Right atrium auricular region (tissue), 2 donors: ENCODE measurements around the gene TNIP2. TPM values are rescaled to one million over a fixed set of nuclear protein-coding genes. Genes with fewer than 3 reads are reported as not detected.

Source experiments
- DNase-seq: peaks from one replicate; pipeline ENCODE4 v3.0.0-alpha.2; 2019; ENCODE audit warnings: low spot score
- H3K27ac ChIP-seq, 2 donors: fragments of 200-600 bp; sonication (generic); 1 replicate in 1 of 2; 2 replicates in 1 of 2; pipeline ENCODE4 v1.5.1; 2016 to 2019
- H3K27me3 ChIP-seq, 2 donors: fragments of 200-600 bp; sonication (generic); one replicate each; pipeline versions ENCODE4 v1.5.1 to v1.6.0; 2017 to 2019
- H3K36me3 ChIP-seq: fragments of 200-600 bp; sonication (generic); one replicate; pipeline ENCODE4 v1.5.1; 2016
- H3K4me1 ChIP-seq, 2 donors: fragments of 200-600 bp; sonication (generic); one replicate each; pipeline versions ENCODE4 v1.5.1 to v1.6.0; 2017 to 2019
- H3K4me3 ChIP-seq, 2 donors: fragments of 200-600 bp; sonication (generic); 1 replicate in 1 of 2; 2 replicates in 1 of 2; pipeline ENCODE4 v1.5.1; 2017 to 2019; ENCODE audit warnings: mild to moderate bottlenecking in 1 of 2, moderate library complexity in 1 of 2
- H3K9me3 ChIP-seq, 2 donors: fragments of 200-600 bp; sonication (generic); one replicate each; pipeline ENCODE4 v1.5.1; 2019
- total RNA-seq, 2 donors: library from RNA; depleted of rRNA; stranded (reverse); fragments of >200 nt; gene quantifications; one replicate each; pipeline ENCODE4 v1.1.0, GENCODE V29; 2016
- TF ChIP-seq, protein P1 (sequence below), 2 donors: fragments of 200-600 bp; sonication (generic); IDR thresholded peaks; one replicate each; pipeline ENCODE4 v1.5.1; 2019; ENCODE audit warnings: antibody characterized with exemption in 2 of 2

Gene TNIP2, protein sequence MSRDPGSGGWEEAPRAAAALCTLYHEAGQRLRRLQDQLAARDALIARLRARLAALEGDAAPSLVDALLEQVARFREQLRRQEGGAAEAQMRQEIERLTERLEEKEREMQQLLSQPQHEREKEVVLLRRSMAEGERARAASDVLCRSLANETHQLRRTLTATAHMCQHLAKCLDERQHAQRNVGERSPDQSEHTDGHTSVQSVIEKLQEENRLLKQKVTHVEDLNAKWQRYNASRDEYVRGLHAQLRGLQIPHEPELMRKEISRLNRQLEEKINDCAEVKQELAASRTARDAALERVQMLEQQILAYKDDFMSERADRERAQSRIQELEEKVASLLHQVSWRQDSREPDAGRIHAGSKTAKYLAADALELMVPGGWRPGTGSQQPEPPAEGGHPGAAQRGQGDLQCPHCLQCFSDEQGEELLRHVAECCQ
- total RNA-seq, result 10 to 100 TPM; 28.0 to 45.8 TPM

DNA sequence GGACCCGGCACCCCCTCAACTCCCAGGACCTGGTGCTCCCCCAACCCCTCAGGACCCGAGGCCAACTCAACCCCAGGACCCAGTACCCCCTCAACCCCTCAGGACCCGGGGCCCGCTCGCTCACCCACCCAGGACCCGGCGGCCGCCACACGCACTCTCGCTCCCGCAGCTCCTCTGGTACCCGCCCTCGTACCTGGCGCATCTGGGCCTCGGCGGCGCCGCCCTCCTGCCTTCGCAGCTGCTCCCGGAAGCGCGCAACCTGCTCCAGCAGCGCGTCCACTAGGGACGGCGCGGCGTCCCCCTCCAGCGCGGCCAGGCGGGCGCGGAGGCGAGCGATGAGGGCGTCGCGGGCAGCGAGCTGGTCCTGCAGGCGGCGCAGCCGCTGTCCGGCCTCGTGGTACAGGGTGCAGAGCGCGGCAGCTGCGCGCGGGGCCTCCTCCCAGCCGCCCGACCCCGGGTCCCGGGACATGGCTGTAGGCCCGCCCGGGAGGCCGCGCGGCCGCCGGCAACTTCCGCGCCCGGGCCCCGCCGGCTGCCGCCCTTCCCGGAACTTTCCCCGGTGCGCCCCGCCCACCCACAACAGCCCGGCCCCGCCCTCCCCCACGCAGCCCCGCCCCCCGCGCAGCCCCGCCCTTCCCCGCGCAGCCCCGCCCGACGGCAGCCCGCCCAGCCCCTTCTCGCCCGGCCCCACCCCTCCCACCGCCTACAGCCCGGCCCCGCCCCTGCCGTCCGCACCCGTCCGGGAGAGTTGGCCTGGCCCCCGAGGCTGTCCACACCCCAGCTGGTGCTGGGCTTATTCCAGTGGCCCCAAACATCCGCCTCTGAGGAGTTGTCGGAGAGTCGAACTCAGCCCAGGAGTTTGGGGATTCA lies at the start of gene TNIP2:
Gene TNIP2 (minus strand): TSS at position 516 of the 870 bp plus-strand sequence. CDS start 47 bp downstream, at position 469.
- Histone ChIP-seq H3K4me1 (peaks cover 0 to 28% of the 10 kb centered on the region in 2 donors), H3K4me3 (peak within 1 kb of the TSS; percentile 64 to 86), H3K27ac (peak within 1 kb of the TSS; percentile 79 to 83), H3K36me3 (no peaks in the 10 kb centered on the region), H3K27me3 (no peaks in the 10 kb centered on the region), H3K9me3 (no peaks in the 10 kb centered on the region)
- peak; percentile 91 for DNase-seq
- TF ChIP-seq, protein P1, sequence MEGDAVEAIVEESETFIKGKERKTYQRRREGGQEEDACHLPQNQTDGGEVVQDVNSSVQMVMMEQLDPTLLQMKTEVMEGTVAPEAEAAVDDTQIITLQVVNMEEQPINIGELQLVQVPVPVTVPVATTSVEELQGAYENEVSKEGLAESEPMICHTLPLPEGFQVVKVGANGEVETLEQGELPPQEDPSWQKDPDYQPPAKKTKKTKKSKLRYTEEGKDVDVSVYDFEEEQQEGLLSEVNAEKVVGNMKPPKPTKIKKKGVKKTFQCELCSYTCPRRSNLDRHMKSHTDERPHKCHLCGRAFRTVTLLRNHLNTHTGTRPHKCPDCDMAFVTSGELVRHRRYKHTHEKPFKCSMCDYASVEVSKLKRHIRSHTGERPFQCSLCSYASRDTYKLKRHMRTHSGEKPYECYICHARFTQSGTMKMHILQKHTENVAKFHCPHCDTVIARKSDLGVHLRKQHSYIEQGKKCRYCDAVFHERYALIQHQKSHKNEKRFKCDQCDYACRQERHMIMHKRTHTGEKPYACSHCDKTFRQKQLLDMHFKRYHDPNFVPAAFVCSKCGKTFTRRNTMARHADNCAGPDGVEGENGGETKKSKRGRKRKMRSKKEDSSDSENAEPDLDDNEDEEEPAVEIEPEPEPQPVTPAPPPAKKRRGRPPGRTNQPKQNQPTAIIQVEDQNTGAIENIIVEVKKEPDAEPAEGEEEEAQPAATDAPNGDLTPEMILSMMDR (IDR thresholded peaks at IDR 0.05), result peak in 1 of 2 donors; percentile 57

DNA sequence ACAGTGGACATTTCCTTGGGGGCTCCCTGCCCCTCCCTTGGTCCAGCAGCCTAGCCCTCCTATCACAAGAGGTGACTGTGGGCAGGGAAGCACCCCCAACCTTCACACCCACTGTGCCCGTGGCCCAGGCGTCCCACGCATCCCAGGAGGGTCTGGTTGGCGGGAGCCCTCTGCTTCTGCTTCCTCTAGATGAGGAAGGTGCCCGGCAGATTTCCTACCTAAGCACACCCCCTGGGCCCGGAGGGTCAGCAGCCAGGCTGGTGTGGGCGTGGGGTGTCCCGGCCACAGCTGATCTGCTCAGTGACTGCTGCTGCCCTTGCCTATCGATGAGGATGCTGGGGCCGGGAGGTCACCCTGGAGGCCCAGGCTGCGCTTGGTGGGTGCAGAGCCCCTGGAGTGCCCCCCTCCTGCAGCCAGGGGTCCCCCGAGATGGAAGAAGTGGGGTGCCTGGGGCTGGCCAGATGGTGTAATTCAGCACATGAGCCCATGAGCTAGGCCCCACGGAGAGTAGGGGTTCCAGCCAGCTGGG lies 48.9 kb upstream of the TNIP2 start:
- Histone ChIP-seq H3K4me3 (no peak overlapping the region), H3K27me3 (no peaks in the 10 kb centered on the region), H3K27ac (peak overlapping the region; percentile 54 to 64), H3K36me3 (no peaks in the 10 kb centered on the region), H3K4me1 (peaks cover 0 to 93% of the 10 kb centered on the region in 2 donors), H3K9me3 (no peaks in the 10 kb centered on the region)
- DNase-seq, result no peak
- TF ChIP-seq, protein P1 (IDR thresholded peaks at IDR 0.05), result no peak

DNA sequence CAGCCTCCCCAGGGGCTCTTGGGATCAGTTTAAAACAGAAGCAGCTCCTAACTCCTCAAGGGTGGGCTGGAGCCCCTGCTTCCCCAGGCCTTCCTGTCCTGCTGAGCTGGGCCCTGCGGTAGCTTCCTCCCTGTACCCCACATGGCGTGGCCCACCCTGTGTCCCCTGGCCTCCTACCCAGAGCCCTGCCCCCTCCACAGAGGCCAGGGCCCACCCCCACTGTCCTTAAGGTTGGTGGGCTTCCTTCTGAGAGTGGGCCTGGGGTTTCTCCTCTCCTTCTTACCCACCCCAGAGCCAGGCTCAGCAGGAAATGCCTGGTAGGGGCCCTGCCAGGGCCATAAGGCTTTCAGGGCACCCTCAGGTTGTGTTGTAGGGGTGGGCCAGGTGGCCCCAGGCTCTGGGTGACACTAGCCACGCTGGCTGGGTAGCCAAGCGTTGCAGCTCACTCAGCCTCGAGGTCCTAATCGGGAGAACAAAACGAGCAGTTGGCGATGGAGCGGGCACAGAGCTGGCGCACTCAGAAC lies 48.4 kb upstream of the TNIP2 start:
- Histone ChIP-seq H3K27ac (peak overlapping the region; percentile 30 to 54), H3K27me3 (no peaks in the 10 kb centered on the region)

DNA sequence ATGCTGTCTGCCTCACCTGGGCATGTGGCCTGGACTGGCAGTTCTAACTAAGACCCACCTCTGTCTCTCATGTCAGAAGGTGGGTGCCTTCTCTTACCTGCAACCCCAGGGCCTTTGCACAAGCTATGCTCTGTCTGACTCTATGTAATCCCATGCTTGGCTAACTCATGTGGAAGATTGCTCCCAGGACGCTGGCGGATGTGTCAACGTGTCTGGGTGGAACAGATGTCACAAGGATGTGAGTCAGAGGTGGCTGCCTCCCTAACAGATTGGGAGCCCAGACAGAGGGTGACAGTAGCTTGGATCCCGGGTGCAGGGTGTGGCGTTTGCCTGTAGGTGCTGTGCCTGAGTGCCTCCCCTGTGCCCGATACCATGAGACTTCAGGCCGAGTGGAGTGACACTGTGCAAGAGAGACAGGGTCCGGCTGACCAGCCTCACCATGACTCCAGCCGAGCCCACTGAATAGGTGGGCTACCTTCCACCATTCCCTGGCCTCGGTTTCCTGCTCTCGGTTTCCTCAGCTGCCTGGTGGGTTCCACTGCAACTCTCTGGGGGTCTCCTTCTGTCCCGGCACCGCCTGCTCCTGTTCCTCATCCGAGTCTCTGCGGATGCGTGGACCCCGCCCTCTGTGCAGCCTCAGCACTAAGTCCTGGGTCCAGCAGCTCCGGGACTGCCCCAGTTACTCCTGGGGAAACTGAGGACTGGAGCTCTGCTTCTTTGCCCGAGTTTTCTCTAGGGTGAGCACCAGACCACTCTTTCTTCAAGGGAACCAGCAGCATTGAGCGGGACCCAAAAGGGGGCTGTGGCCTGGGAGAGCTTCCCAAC lies 47.7 kb upstream of the TNIP2 start:
- Histone ChIP-seq H3K27me3 (no peaks in the 10 kb centered on the region), H3K4me1 (peaks cover 0 to 94% of the 10 kb centered on the region in 2 donors), H3K36me3 (no peaks in the 10 kb centered on the region), H3K9me3 (no peaks in the 10 kb centered on the region), H3K4me3 (no peak overlapping the region), H3K27ac (peak overlapping the region; percentile 30 to 54)
- TF ChIP-seq, protein P1 (IDR thresholded peaks at IDR 0.05), result no peak
- no peak for DNase-seq

More for the DNA sequence above, 48.4 kb upstream of the TNIP2 start:
- Histone ChIP-seq H3K9me3 (no peaks in the 10 kb centered on the region), H3K36me3 (no peaks in the 10 kb centered on the region), H3K4me1 (peaks cover 0 to 93% of the 10 kb centered on the region in 2 donors), H3K4me3 (no peak overlapping the region)
- TF ChIP-seq, protein P1 (IDR thresholded peaks at IDR 0.05), result no peak
- no peak for DNase-seq
